GM21825 (cell line): ENCODE data around the gene FGF6.
"Not testable (repeated sequence)": the region's sequence is repeated elsewhere in the genome, so short reads cannot be mapped to it uniquely, and the experiment has no call there.

Source experiments
- ATAC-seq: cut with Tn5 transposase; IDR thresholded peaks from one replicate; pipeline ENCODE4 v1.9.1; 2021; ENCODE audit warnings: mild to moderate bottlenecking, moderate library complexity; ENCODE audit not compliant: unreplicated experiment

Gene FGF6

GRCh38 chr12:4445156-4446101 lies at the start of gene FGF6:
FGF6 (minus strand) TSS chr12:4445815; CDS start chr12:4445570, 245 bp downstream.
- no peak for ATAC-seq

- ATAC-seq, result no peak
Observed at GRCh38 chr12:4490973-4491372, 45.4 kb upstream of the FGF6 start.

GRCh38 chr12:4489556-4489955 lies 43.9 kb upstream of the FGF6 start:
- ATAC-seq, result no peak

- no peak for ATAC-seq
Observed at GRCh38 chr12:4486980-4487379, 41.4 kb upstream of the FGF6 start.

GRCh38 chr12:4486049-4486699 lies 40.6 kb upstream of the FGF6 start:
- ATAC-seq, result no peak

GRCh38 chr12:4483885-4484823 lies 38.5 kb upstream of the FGF6 start:
- ATAC-seq, result no peak

- no peak for ATAC-seq
Observed at GRCh38 chr12:4482936-4483335, 37.3 kb upstream of the FGF6 start.

GRCh38 chr12:4478933-4479332 lies 33.3 kb upstream of the FGF6 start:
- no peak for ATAC-seq

- ATAC-seq, result no peak
Observed at GRCh38 chr12:4477129-4477528, 31.5 kb upstream of the FGF6 start.

- no peak for ATAC-seq
Observed at GRCh38 chr12:4472046-4472445, 26.4 kb upstream of the FGF6 start.

- no peak for ATAC-seq
Observed at GRCh38 chr12:4471256-4471655, 25.6 kb upstream of the FGF6 start.

- ATAC-seq, result no peak
Observed at GRCh38 chr12:4468994-4469393, 23.4 kb upstream of the FGF6 start.

GRCh38 chr12:4460761-4461160 lies 15.1 kb upstream of the FGF6 start:
- ATAC-seq, result no peak

- not testable (repeated sequence) for ATAC-seq
Observed at GRCh38 chr12:4455849-4456248, 10.2 kb upstream of the FGF6 start.

- ATAC-seq, result no peak
Observed at GRCh38 chr12:4454315-4454860, 8.8 kb upstream of the FGF6 start.

- ATAC-seq, result no peak
Observed at GRCh38 chr12:4451694-4452093, 6.1 kb upstream of the FGF6 start.

- ATAC-seq, result no peak
Observed at GRCh38 chr12:4450551-4451112, 5.0 kb upstream of the FGF6 start.

- no peak for ATAC-seq
Observed at GRCh38 chr12:4449851-4450221, 4.2 kb upstream of the FGF6 start.

- ATAC-seq, result no peak
Observed at GRCh38 chr12:4448943-4449850, 3.6 kb upstream of the FGF6 start.
